NCI-H187 treated with DMSO at 0.1 percent for 48 hours (cell line): Measurements from ENCODE around the gene DIPK1B.

Source experiments
- DNase-seq: peaks from one replicate; lab custom pipeline; 2025; lab: John Stamatoyannopoulos, UW

DIPK1B gene

GRCh38 chr9:136686794-136687711, 25.3 kb upstream of the DIPK1B start, which contains the start of gene AGPAT2:
Gene AGPAT2 (minus strand): TSS chr9:136687457. CDS start chr9:136687357, 100 bp downstream.
- no peak for DNase-seq

- no peak for DNase-seq
Observed at GRCh38 chr9:136687721-136688223, 24.6 kb upstream of the DIPK1B start.

- DNase-seq: no peak
Observed at GRCh38 chr9:136688274-136689107, 23.9 kb upstream of the DIPK1B start.

GRCh38 chr9:136689108-136689460, 23.3 kb upstream of the DIPK1B start:
- DNase-seq: no peak

- DNase-seq: no peak
Observed at GRCh38 chr9:136690104-136690805, 22.1 kb upstream of the DIPK1B start.

GRCh38 chr9:136690806-136691261, 21.5 kb upstream of the DIPK1B start:
- DNase-seq: no peak

- no peak for DNase-seq
Observed at GRCh38 chr9:136691316-136692184, 20.8 kb upstream of the DIPK1B start.

- DNase-seq: no peak
Observed at GRCh38 chr9:136692185-136693134, 19.9 kb upstream of the DIPK1B start.

GRCh38 chr9:136693135-136693489, 19.3 kb upstream of the DIPK1B start:
- no peak for DNase-seq

- no peak for DNase-seq
Observed at GRCh38 chr9:136693490-136694162, 18.7 kb upstream of the DIPK1B start.

- DNase-seq: no peak
Observed at GRCh38 chr9:136694163-136694871, 18.1 kb upstream of the DIPK1B start.

GRCh38 chr9:136694872-136695247, 17.5 kb upstream of the DIPK1B start:
- DNase-seq: no peak

- no peak for DNase-seq
Observed at GRCh38 chr9:136695435-136695895, 16.9 kb upstream of the DIPK1B start.

GRCh38 chr9:136695955-136696354, 16.4 kb upstream of the DIPK1B start:
- no peak for DNase-seq

GRCh38 chr9:136696502-136696901, 15.9 kb upstream of the DIPK1B start:
- no peak for DNase-seq

GRCh38 chr9:136697146-136697820, 15.1 kb upstream of the DIPK1B start:
- no peak for DNase-seq

- DNase-seq: no peak
Observed at GRCh38 chr9:136697821-136698526, 14.4 kb upstream of the DIPK1B start.
